Stimulated activated effector memory CD8-positive, alpha-beta T cell treated with anti-CD3 and anti-CD28 coated beads, Interleukin-12 subunit alpha, Interleukin-12 subunit beta, amount 100 ng/mL, for 72 hours (primary cell): ENCODE results near the gene EFCAB13.
"Not testable (repeated sequence)": the region's sequence is repeated elsewhere in the genome, so short reads cannot be mapped to it uniquely, and the experiment has no call there.

Experiments used
- ATAC-seq: fragments of 150-1000 bp; cut with Tn5 transposase; 2 replicates; pipeline ENCODE4 v1.10.0; 2021
- DNase-seq, 2 donors: peaks; one replicate each; pipeline ENCODE4 v3.0.0; 2021 to 2022; ENCODE audit warnings: low spot score in 2 of 2
- H3K27ac Mint-ChIP-seq: one replicate; pipeline ENCODE4 v1.8.0; 2022; ENCODE audit warnings: mild to moderate bottlenecking, mixed read lengths
- H3K36me3 Mint-ChIP-seq: one replicate; pipeline ENCODE4 v1.8.0; 2022; ENCODE audit warnings: mild to moderate bottlenecking, mixed read lengths
- H3K4me1 Mint-ChIP-seq: one replicate; pipeline ENCODE4 v1.8.0; 2022; ENCODE audit warnings: mixed read lengths
- H3K4me3 Mint-ChIP-seq: one replicate; pipeline ENCODE4 v1.8.0; 2022; ENCODE audit warnings: mild to moderate bottlenecking, mixed read lengths
- H3K9me3 Mint-ChIP-seq: one replicate; pipeline ENCODE4 v1.8.0; 2022; ENCODE audit warnings: mixed read lengths

Gene EFCAB13

DNA sequence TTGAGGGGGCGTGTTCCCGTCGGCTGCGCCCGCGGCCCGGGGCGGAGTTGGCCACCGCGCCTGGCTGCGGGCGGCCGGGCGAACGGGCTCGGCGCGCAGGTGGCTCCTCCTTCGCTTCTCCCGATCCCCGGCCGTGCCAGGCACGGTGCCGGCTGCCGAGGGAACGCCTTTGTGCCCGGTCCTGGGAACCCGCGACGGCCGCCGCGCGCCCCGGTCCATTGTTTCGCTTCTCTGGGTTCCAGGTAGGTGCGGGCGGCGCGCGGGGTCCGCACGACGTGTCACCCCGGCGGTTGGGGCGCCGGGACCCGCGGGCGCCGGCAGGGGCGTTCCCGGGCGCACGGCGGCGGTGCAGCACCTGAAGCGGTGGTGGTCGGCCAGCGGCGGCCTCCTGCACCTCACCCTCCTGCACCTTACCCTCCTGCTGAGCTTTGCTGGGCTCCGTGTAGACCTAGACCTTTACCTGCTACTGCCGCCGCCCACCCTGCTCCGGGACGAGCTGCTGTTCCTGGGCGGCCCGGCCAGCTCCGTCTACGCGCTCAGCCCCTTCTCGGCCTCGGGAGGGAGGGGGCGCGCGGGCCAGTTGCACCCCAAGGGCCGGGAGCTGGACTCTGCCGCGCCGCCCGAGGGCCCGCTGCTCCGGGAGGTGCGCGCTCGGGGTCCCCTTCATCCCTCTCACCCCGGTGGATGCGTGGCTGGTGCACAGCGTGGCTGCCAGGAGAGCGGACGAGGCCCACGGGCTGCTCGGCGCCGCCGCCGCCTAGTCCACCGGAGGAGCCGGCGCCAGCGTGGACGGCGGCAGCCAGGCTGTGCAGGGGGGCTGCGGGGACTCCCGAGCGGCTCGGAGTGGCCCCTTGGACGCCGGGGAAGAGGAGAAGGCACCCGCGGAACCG lies 99.9 kb downstream of the EFCAB13 start:
- DNase-seq = no peak
- Mint-ChIP-seq H3K4me3 (peak overlapping the region; percentile 36), H3K36me3 (no peaks in the 10 kb centered on the region)

DNA sequence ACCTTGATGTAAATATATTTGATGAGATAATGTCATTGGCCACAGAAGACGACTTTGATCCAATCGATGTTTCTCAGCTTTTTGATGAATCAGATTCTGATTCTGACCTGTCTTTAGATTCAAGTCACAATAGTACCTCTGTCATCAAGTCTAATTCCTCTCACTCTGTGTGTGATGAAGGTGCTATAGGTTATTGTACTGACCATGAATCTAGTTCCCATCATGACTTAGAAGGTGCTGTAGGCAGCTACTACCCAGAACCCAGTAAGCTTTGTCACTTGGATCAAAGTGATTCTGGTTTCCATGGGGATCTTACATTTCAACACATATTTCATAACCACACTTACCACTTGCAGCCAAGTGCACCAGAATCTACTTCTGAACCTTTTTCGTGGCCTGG lies 101.5 kb downstream of the EFCAB13 start:
- H3K4me1 Mint-ChIP-seq, H3K4me3 Mint-ChIP-seq, H3K36me3 Mint-ChIP-seq, DNase-seq, H3K27ac Mint-ChIP-seq, H3K9me3 Mint-ChIP-seq: not testable (repeated sequence)
- peak; percentile 44 for ATAC-seq

More for the DNA sequence above, 99.9 kb downstream of the EFCAB13 start:
- Mint-ChIP-seq H3K27ac (no peak overlapping the region), H3K4me1 (peaks cover 5% of the 10 kb centered on the region), H3K9me3 (no peaks in the 10 kb centered on the region)
- ATAC-seq = peak; percentile 47

- H3K9me3 Mint-ChIP-seq, H3K36me3 Mint-ChIP-seq, ATAC-seq, DNase-seq, H3K4me1 Mint-ChIP-seq, H3K27ac Mint-ChIP-seq, H3K4me3 Mint-ChIP-seq: not testable (repeated sequence)
Observed at GRCh38 chr17:47425887-47426635, 102.3 kb downstream of the EFCAB13 start.

- no peak overlapping the region for H3K4me3 Mint-ChIP-seq
- H3K4me1 Mint-ChIP-seq = peaks cover 5% of the 10 kb centered on the region
- H3K36me3 Mint-ChIP-seq = no peaks in the 10 kb centered on the region
- DNase-seq = no peak
- no peaks in the 10 kb centered on the region for H3K9me3 Mint-ChIP-seq
- H3K27ac Mint-ChIP-seq = no peak overlapping the region
- no peak for ATAC-seq
Observed at GRCh38 chr17:47427985-47428384, 104.2 kb downstream of the EFCAB13 start.

GRCh38 chr17:47432240-47432639 lies 108.5 kb downstream of the EFCAB13 start:
- ATAC-seq, H3K9me3 Mint-ChIP-seq: not testable (repeated sequence)

GRCh38 chr17:47465165-47465564 lies 141.4 kb downstream of the EFCAB13 start:
- H3K36me3 Mint-ChIP-seq = peaks cover 31% of the 10 kb centered on the region
- H3K4me3 Mint-ChIP-seq = no peak overlapping the region
- ATAC-seq = no peak
- no peak overlapping the region for H3K27ac Mint-ChIP-seq
- DNase-seq = no peak
- H3K9me3 Mint-ChIP-seq = no peaks in the 10 kb centered on the region
- no peaks in the 10 kb centered on the region for H3K4me1 Mint-ChIP-seq

More at GRCh38 chr17:47432240-47432639, 108.5 kb downstream of the EFCAB13 start:
- not testable (repeated sequence) for H3K27ac Mint-ChIP-seq, DNase-seq, H3K36me3 Mint-ChIP-seq, H3K4me1 Mint-ChIP-seq, H3K4me3 Mint-ChIP-seq

GRCh38 chr17:47466976-47467375 lies 143.2 kb downstream of the EFCAB13 start:
- H3K4me1 Mint-ChIP-seq, H3K4me3 Mint-ChIP-seq, H3K9me3 Mint-ChIP-seq, H3K27ac Mint-ChIP-seq, DNase-seq, ATAC-seq: not testable (repeated sequence)
- peaks cover 18% of the 10 kb centered on the region for H3K36me3 Mint-ChIP-seq

DNA sequence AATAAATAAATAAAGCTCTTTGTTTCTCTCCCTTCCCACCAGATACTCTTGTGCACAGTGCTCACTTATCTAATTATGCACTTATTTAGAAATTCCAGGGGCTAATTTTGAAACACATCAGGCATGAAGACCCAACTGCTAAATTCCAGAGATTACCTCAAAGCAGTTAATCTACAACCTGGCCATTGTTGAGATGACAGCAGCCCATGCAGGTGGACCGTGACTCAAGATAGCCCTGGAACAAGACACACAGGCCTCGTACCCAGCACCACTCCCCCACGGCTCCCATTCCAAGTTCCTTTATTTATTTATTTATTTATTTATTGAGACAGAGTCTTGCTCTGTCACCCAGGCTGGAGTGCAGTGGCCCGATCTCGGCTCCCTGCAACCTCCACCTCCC lies 147.1 kb downstream of the EFCAB13 start:
- Mint-ChIP-seq H3K9me3 (no peaks in the 10 kb centered on the region), H3K36me3 (peaks cover 30% of the 10 kb centered on the region), H3K27ac (no peak overlapping the region), H3K4me3 (no peak overlapping the region), H3K4me1 (no peaks in the 10 kb centered on the region)
- DNase-seq (no peak), ATAC-seq (no peak)

DNA sequence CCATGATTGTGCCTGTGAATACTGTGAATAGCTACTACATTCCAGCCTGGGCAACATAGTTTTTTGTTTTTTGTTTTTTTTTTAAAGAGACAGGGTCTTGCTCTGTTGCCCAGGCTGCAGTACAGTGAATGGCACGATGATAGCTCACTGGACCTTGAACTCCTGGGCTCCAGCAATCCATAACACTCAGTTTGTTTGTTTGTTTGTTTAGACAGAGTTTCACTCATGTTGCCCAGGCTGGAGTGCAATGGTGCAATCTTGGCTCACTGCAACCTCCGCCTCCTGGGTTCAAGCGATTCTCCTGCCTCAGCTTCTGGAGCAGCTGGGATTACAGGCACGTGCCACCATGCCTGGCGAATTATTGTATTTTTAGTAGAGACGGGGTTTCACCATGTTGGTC lies 148.3 kb downstream of the EFCAB13 start:
- H3K4me3 Mint-ChIP-seq, H3K27ac Mint-ChIP-seq, H3K4me1 Mint-ChIP-seq, DNase-seq, H3K9me3 Mint-ChIP-seq, ATAC-seq: not testable (repeated sequence)
- peaks cover 41% of the 10 kb centered on the region for H3K36me3 Mint-ChIP-seq
